Endothelial cell of umbilical vein (primary cell): Measurements from ENCODE around the gene KLHL18. TPM values are rescaled to one million over a fixed set of nuclear protein-coding genes. Genes with fewer than 3 reads are reported as not detected.

Experiments used
- BruUV-seq: library from RNA; stranded (reverse); fragments of 400-500 nt; replicated peaks from 2 replicates; lab custom pipeline; 2021; lab: Mats Ljungman, UMichigan
- CTCF ChIA-PET: fragments of 300-600, 350-600 bp; sonication (Branson Sonifier 250); formaldehyde crosslinking; loops from one replicate; lab custom pipeline; 2021; ENCODE audit warnings: antibody characterized with exemption, inconsistent platforms; lab: Charles Lee
- POLR2A ChIA-PET: fragments of 300-600, 350-600 bp; sonication (Branson Sonifier 250); formaldehyde crosslinking; loops from one replicate; lab custom pipeline; 2021; ENCODE audit warnings: antibody characterized with exemption, inconsistent platforms; lab: Charles Lee
- DNase-seq: peaks from one replicate; pipeline ENCODE4 v3.0.0-alpha.2; 2011; ENCODE audit warnings: low read depth, low spot score
- FAIRE-seq: peaks from 2 replicates; lab custom pipeline; 2011; peaks lifted over from hg19 to GRCh38; lab: Jason Lieb, UNC
- H2AFZ ChIP-seq: 2 replicates; pipeline ENCODE4 v1.6.0; 2012; ENCODE audit warnings: low read depth, low read length, control low read depth, inconsistent platforms
- H3K27ac ChIP-seq: 2 replicates; pipeline ENCODE4 v1.5.1; 2011; ENCODE audit warnings: low read depth, mild to moderate bottlenecking, control low read depth, low read length, moderate library complexity; ENCODE audit not compliant: insufficient read depth
- H3K27me3 ChIP-seq, 2 experiments: 2 replicates each; pipeline versions ENCODE4 v1.6.0 to v1.6.1; 2011; ENCODE audit warnings: low read length in 2 of 2, mixed read lengths in 1 of 2; ENCODE audit not compliant: control insufficient read depth in 2 of 2, insufficient read depth in 2 of 2
- H3K36me3 ChIP-seq, 2 experiments: 2 replicates in 1 of 2; 3 replicates in 1 of 2; pipeline ENCODE4 v1.5.1; 2011; ENCODE audit warnings: low read length in 2 of 2, mild to moderate bottlenecking in 1 of 2, moderate library complexity in 1 of 2; ENCODE audit not compliant: control insufficient read depth in 2 of 2, insufficient read depth in 2 of 2; ENCODE audit errors: extremely low read depth in 1 of 2
- H3K4me1 ChIP-seq: 3 replicates; pipeline ENCODE4 v1.5.1; 2011; ENCODE audit warnings: mild to moderate bottlenecking, low read length; ENCODE audit not compliant: control insufficient read depth, insufficient read depth; ENCODE audit errors: extremely low read depth
- H3K4me2 ChIP-seq: 2 replicates; pipeline ENCODE4 v1.6.1; 2011; ENCODE audit warnings: low read length, control low read depth, mixed read lengths; ENCODE audit not compliant: insufficient read depth
- H3K4me3 ChIP-seq, 3 experiments: fragments of 200-600 bp in 1 of 3; sonication (generic), shearing (Covaris generic) in 1 of 3; replicated peaks in 1 of 3; 2 replicates each; pipeline ENCODE4 v1.5.1; 2011 to 2016; ENCODE audit warnings: control low read depth in 3 of 3, low read length in 3 of 3, mild to moderate bottlenecking in 2 of 3, inconsistent platforms in 1 of 3, low read depth in 1 of 3, moderate library complexity in 1 of 3; ENCODE audit not compliant: insufficient read depth in 1 of 3
- H3K79me2 ChIP-seq: 2 replicates; pipeline ENCODE4 v1.6.0; 2012; ENCODE audit warnings: low read length, inconsistent platforms; ENCODE audit not compliant: control insufficient read depth, insufficient read depth
- H3K9ac ChIP-seq: replicated peaks from 2 replicates; pipeline ENCODE3; 2011; ENCODE audit warnings: low read length, control low read depth; ENCODE audit not compliant: insufficient read depth; ENCODE audit errors: extremely low read depth
- H3K9me1 ChIP-seq: replicated peaks from 3 replicates; pipeline ENCODE4 v1.6.0; 2011; ENCODE audit warnings: mild to moderate bottlenecking, low read length; ENCODE audit not compliant: control insufficient read depth, insufficient read depth; ENCODE audit errors: extremely low read depth
- H3K9me3 ChIP-seq: replicated peaks from 2 replicates; pipeline ENCODE4 v1.5.1; 2012; ENCODE audit warnings: low read length, inconsistent platforms; ENCODE audit not compliant: control insufficient read depth, insufficient read depth
- H4K20me1 ChIP-seq: replicated peaks from 2 replicates; pipeline ENCODE3; 2011; ENCODE audit warnings: mild to moderate bottlenecking, low read length; ENCODE audit not compliant: control insufficient read depth, insufficient read depth; ENCODE audit errors: extremely low read depth
- CTCF ChIP-seq, 2 donors: IDR thresholded peaks; 1 replicate in 1 of 2; 2 replicates in 1 of 2; pipeline ENCODE4 v1.5.1; 2011; ENCODE audit warnings: low read length in 2 of 2, mild to moderate bottlenecking in 2 of 2, moderate library complexity in 2 of 2, control low read depth in 1 of 2, inconsistent platforms in 1 of 2, low read depth in 1 of 2; ENCODE audit not compliant: insufficient read depth in 1 of 2; ENCODE audit errors: extremely low read depth in 1 of 2
- MAX ChIP-seq: IDR thresholded peaks from 2 replicates; pipeline ENCODE4 v1.6.1; 2011; ENCODE audit not compliant: insufficient read depth, insufficient read length
- POLR2A ChIP-seq: IDR thresholded peaks from 2 replicates; pipeline ENCODE4 v1.6.1; 2012; ENCODE audit warnings: low read depth, mild to moderate bottlenecking, control low read depth, low read length
- POLR2AphosphoS5 ChIP-seq: IDR thresholded peaks from 2 replicates; pipeline ENCODE4 v1.6.1; 2012; ENCODE audit warnings: low read depth, mild to moderate bottlenecking, control low read depth, low read length, moderate library complexity; ENCODE audit not compliant: insufficient read depth
- dilution Hi-C: fragments of 300-500 bp; cut with MboI; formaldehyde crosslinking; loops from one replicate; pipeline ENCODE4 v1.15.0; 2019; ENCODE audit warnings: low sequenced_read_pairs; ENCODE audit not compliant: extremely low pct_ligation_motif_present
- intact Hi-C: fragments of 100-400 bp; cut with micrococcal nuclease; formaldehyde crosslinking; loops from one replicate; pipeline ENCODE4 v1.10.0; 2022
- polyA plus RNA-seq, 4 experiments: library from polyadenylated mRNA; depleted of rRNA in 3 of 4; stranded (reverse) in 3 of 4; unstranded in 1 of 4; fragments of >200 nt; gene quantifications; 2 replicates each; pipeline versions ENCODE4 v1.2.1 to v1.2.3, GENCODE V29; 2011 to 2012; ENCODE audit warnings: missing spikeins in 1 of 4
- total RNA-seq: library from RNA; stranded (reverse); gene quantifications from 2 replicates; pipeline ENCODE4 v1.2.3, GENCODE V29; 2021

Gene KLHL18
- total and polyA plus RNA-seq, 2 donors (not counting 3 experiments of a cell fraction or from before 2014, with no cell fraction given), result 43.4 to 58.1 TPM

GRCh38 chr3:47283591-47284364, 1.0 kb downstream of the KLHL18 start:
- no peaks in the 10 kb centered on the region for H3K9me3 ChIP-seq
- TF ChIP-seq CTCF (IDR thresholded peaks at IDR 0.05; ENCODE audit: extremely low read depth in 1 of 2, insufficient read depth in 1 of 2, low read depth in 1 of 2, low read length in 2 of 2), result no peak
- no peak for TF ChIP-seq POLR2AphosphoS5
- TF ChIP-seq MAX, result no peak
- no peak for TF ChIP-seq POLR2A
- peak overlapping the region; percentile 81 for H3K9ac ChIP-seq
- no peaks in the 10 kb centered on the region for H3K9me1 ChIP-seq
- ChIA-PET CTCF (interaction anchor here (1.1 to 1.6 kb wide), 3 partner anchors 8 to 119 kb away, joined by 3 to 9 read pairs (median 8); no protein-coding TSS in a partner anchor), POLR2A (no interaction called here)
- TSS peak; percentile 46 for BruUV-seq
- H3K27ac ChIP-seq, result peak overlapping the region; percentile 80
- DNase-seq, result no peak
- no peaks in the 10 kb centered on the region for H3K36me3 ChIP-seq
- H3K27me3 ChIP-seq, result no peaks in the 10 kb centered on the region
- H2AFZ ChIP-seq, result peak overlapping the region; percentile 92
- H3K4me2 ChIP-seq, result peak overlapping the region; percentile 63
- peak overlapping the region; percentile 63 to 93 (median 82) for H3K4me3 ChIP-seq
- peaks cover 7% of the 10 kb centered on the region for H3K4me1 ChIP-seq
- H4K20me1 ChIP-seq, result no peaks in the 10 kb centered on the region
- dilution Hi-C loops, result no loop called here
- peaks cover 68% of the 10 kb centered on the region for H3K79me2 ChIP-seq
- peak; percentile 50 for FAIRE-seq
- intact Hi-C loops, result loop anchor here (2.0 to 5.0 kb wide), 2 partner anchors 33 to 99 kb away; partner anchors contain the start of gene PTPN23
